Skin epidermis (tissue), 12 donors: ENCODE measurements around the gene SPINDOC.
"Not testable (repeated sequence)": the region's sequence is repeated elsewhere in the genome, so short reads cannot be mapped to it uniquely, and the experiment has no call there.

Experiments
- H3K27ac ChIP-seq, 21 experiments: fragments of 200-600 bp; sonication (generic) in 11 of 21; one replicate each; pipeline ENCODE4 v1.5.0; 2020; ENCODE audit warnings: mild to moderate bottlenecking in 3 of 21, inconsistent platforms in 2 of 21, moderate library complexity in 2 of 21
- H3K4me3 ChIP-seq, 7 experiments: fragments of 200-600 bp; sonication (generic) in 2 of 7; one replicate each; pipeline ENCODE4 v1.5.0; 2020; ENCODE audit warnings: inconsistent platforms in 2 of 7, mild to moderate bottlenecking in 2 of 7, moderate library complexity in 1 of 7

The SPINDOC gene

GRCh38 chr11:63782749-63783148, 30.5 kb upstream of the SPINDOC start:
- no peak overlapping the region for H3K27ac ChIP-seq

GRCh38 chr11:63783925-63784592, 29.2 kb upstream of the SPINDOC start:
- H3K4me3 ChIP-seq: no peak overlapping the region
- no peak overlapping the region for H3K27ac ChIP-seq

More at GRCh38 chr11:63782749-63783148, 30.5 kb upstream of the SPINDOC start:
- H3K4me3 ChIP-seq: no peak overlapping the region

GRCh38 chr11:63785823-63786222, 27.4 kb upstream of the SPINDOC start:
- no peak overlapping the region for H3K4me3 ChIP-seq

GRCh38 chr11:63791495-63792167, 21.6 kb upstream of the SPINDOC start:
- Histone ChIP-seq H3K27ac (no peak overlapping the region), H3K4me3 (no peak overlapping the region)

More at GRCh38 chr11:63785823-63786222, 27.4 kb upstream of the SPINDOC start:
- no peak overlapping the region for H3K27ac ChIP-seq

GRCh38 chr11:63793161-63793560, 20.1 kb upstream of the SPINDOC start:
- H3K27ac ChIP-seq: no peak overlapping the region
- no peak overlapping the region for H3K4me3 ChIP-seq

- Histone ChIP-seq H3K4me3 (no peak overlapping the region), H3K27ac (no peak overlapping the region)
Measured at GRCh38 chr11:63795066-63795465, 18.2 kb upstream of the SPINDOC start.

GRCh38 chr11:63800921-63801320, 12.3 kb upstream of the SPINDOC start:
- H3K4me3 ChIP-seq: no peak overlapping the region
- no peak overlapping the region for H3K27ac ChIP-seq

GRCh38 chr11:63802637-63803414, 10.4 kb upstream of the SPINDOC start:
- Histone ChIP-seq H3K4me3 (no peak overlapping the region), H3K27ac (peak overlapping the region in 10 of 21 experiments; percentile 12 to 62 (median 36))

- H3K27ac ChIP-seq: peak overlapping the region in 13 of 21 experiments; percentile 16 to 60 (median 38)
- H3K4me3 ChIP-seq: no peak overlapping the region
Measured at GRCh38 chr11:63804259-63804658, 9.0 kb upstream of the SPINDOC start.

- Histone ChIP-seq H3K4me3 (no peak overlapping the region), H3K27ac (peak overlapping the region in 3 of 21 experiments; percentile 19 to 57 (median 38))
Measured at GRCh38 chr11:63805844-63806415, 7.3 kb upstream of the SPINDOC start.

- not testable (repeated sequence) for H3K27ac ChIP-seq, H3K4me3 ChIP-seq
Measured at GRCh38 chr11:63810383-63810782, 2.9 kb upstream of the SPINDOC start.

- H3K27ac ChIP-seq: no peak overlapping the region
- H3K4me3 ChIP-seq: no peak overlapping the region
Measured at GRCh38 chr11:63811522-63811921, 1.7 kb upstream of the SPINDOC start.

GRCh38 chr11:63813563-63814382, 517 bp downstream of the SPINDOC start:
- peak overlapping the region; percentile 34 to 87 (median 75) for H3K27ac ChIP-seq
- H3K4me3 ChIP-seq: peak overlapping the region; percentile 58 to 92 (median 86)

GRCh38 chr11:63814383-63814736, 1.1 kb downstream of the SPINDOC start:
- Histone ChIP-seq H3K4me3 (peak overlapping the region; percentile 58 to 92 (median 86)), H3K27ac (peak overlapping the region in 15 of 21 experiments; percentile 47 to 87 (median 76))

GRCh38 chr11:63816166-63816565, 2.9 kb downstream of the SPINDOC start:
- H3K27ac ChIP-seq: no peak overlapping the region
- no peak overlapping the region for H3K4me3 ChIP-seq

GRCh38 chr11:63816732-63817131, 3.5 kb downstream of the SPINDOC start:
- H3K27ac ChIP-seq: no peak overlapping the region
- H3K4me3 ChIP-seq: no peak overlapping the region

- Histone ChIP-seq H3K4me3 (no peak overlapping the region), H3K27ac (no peak overlapping the region)
Measured at GRCh38 chr11:63817758-63818498, 4.7 kb downstream of the SPINDOC start.

GRCh38 chr11:63818609-63819008, 5.4 kb downstream of the SPINDOC start:
- H3K27ac ChIP-seq: no peak overlapping the region
- no peak overlapping the region for H3K4me3 ChIP-seq

GRCh38 chr11:63821411-63821810, 8.2 kb downstream of the SPINDOC start:
- Histone ChIP-seq H3K4me3 (no peak overlapping the region), H3K27ac (no peak overlapping the region)
